RPMI7951 (cell line): ENCODE data around the gene KRT31. TPM values are rescaled to one million over a fixed set of nuclear protein-coding genes. Genes with fewer than 3 reads are reported as not detected.
"Not testable (repeated sequence)": the region's sequence is repeated elsewhere in the genome, so short reads cannot be mapped to it uniquely, and the experiment has no call there.

Experiments
- DNase-seq: peaks from one replicate; pipeline ENCODE4 v3.0.0-alpha.2; 2012; ENCODE audit warnings: low read depth
- total RNA-seq: library from RNA; depleted of rRNA; stranded (reverse); fragments of >200 nt; shearing (Covaris generic); gene quantifications from 2 replicates; pipeline ENCODE4 v1.2.3, GENCODE V29; 2014

Gene KRT31
- total RNA-seq, 1 experiment from 2014 or later = not detected

GRCh38 chr17:41417576-41418015 lies 20.2 kb upstream of the KRT31 start:
- DNase-seq = no peak

- DNase-seq = no peak
Measured at GRCh38 chr17:41417127-41417526, 19.7 kb upstream of the KRT31 start.

DNA sequence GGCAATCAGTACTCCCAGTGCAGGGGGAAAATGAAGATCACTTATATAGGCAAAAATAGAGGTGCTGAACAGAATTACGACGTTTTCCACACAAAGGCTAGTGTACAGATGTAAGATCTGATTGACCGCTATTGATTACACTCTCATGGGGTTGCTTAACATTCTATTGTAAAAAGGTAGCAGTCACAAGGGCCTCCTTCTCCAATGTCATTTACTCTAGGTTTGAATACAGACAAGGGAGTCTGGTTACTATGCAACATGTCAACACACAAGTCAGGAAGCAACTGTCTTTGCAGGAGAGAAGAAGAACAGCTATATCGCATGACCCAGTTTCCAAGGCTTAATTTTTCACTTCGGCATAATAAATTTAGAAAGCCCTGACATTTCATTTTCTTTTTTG lies 19.1 kb upstream of the KRT31 start:
- DNase-seq = no peak

DNA sequence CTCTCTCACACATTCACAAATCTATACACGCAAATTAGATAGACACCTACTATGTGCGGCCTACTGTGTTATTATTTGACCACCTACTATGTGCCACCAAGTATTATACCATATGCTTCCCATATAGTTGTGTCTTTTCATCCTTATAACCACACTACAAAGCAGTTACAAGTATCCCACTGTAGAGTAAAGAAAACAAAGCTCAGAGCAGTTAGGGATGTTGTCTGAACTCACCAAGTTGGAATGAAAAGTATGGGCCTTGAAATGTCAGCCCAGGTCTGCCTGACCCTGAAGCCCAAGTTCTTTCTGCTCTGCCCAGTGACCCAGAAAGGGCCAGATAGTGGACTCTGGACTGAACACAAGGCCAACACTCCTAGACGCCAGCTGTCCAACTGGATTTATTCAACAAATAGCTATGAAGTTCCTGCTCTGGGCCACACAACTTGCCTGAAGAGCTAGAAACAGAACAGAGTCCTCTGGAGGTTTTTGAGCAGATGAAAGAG lies 18.5 kb upstream of the KRT31 start:
- DNase-seq = peak; percentile 61

DNA sequence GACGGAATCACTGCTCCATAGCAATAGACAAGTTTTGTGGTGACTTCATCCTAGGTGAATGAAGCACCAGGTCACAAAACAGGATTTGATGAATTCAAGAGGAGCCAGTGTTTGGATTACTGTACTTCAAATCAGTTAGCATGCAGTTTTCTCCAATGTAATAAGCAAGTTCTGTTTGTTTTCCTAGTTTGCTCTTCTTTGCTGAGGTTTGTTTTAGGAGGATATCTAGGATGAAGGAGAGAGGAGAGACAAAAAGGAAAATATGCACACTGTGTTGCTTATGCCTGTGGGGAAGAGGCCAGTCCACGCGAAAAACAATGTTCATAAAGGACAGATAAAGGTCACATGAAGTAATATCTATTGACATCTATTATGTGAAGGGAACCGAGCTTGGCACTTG lies 18.0 kb upstream of the KRT31 start:
- DNase-seq = no peak

DNA sequence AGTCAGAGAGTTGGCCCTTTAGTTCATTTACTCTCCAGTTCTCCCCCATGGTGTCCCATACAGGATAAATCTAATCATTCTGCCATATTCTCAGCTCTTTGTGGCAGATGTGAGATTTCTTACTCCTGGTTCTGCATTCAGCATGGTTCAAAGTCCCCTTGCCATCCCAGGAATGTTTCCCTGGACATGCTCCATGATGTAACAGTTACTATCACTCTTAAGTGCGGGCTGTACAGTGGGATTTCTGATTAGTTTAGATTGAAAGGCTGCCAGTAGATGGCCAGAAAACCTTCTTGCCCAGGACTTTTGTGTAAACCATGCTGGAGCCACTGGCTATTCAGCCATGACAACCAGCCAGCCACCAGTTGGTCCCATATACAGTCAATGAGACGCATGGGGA lies 16.6 kb upstream of the KRT31 start:
- DNase-seq = no peak

DNA sequence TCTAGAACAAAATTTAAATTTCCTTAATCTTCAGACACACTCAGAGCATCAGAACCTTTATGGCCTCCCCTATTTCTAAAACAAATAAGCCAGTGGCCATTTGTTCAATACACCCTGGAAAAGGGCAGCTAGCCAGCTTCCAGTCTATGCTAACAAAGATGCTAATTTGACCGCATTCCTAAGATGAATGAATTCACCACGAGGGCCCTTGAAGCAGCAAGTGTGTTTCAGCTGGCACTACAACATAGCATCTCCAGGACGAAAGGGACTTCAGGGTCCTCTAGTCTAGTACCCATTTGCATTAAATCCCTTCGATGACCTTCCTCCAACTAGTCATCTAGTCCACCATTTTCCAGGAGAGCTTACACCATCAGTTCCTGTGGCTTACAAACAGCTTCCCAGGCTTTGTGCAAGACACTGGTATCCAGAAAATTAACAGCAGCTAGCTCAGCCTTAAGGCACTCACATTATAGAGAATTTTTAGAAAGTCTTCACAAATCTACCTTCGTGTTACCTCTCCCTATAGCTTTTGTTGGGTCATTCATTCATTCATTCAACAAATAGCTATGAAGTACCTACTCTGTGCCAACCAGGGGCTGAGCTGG lies 16.0 kb upstream of the KRT31 start:
- DNase-seq = peak; percentile 40

DNA sequence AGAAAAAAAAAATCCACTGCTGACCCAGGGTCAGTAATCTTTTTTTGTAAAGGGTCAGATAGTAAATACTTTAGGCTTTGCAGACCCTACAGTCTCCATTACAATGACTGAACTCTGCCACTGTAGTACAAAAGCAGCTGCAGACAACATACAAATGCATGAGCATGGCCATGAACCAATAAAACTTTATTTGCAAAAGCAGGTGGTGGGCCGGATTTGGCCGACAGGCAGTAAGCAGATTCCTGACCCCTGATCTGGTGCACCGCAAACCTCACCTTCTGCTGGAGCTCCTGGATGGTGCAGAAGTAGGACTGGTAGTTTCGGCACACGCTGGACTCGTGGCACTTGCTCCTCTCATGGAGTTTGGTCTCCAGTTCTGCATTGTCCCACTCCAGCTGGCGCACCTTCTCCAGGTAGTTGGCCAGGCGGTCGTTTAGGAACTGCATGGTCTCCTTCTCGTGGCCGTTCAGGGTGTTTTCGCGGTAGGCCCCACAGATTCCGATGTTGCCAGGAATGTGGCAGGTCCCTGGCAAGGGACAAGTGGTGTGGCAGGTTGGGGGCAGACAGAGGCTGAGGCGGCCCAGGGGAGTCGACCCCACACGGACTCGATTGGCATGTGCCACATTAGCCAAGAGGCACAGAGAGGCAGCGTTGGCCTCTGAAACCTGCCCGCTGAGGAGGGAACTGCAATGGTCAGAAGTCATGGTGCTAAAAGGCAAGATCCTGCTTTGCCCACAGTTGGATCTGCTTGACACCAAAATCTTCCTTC lies 13.8 kb upstream of the KRT31 start:
- no peak for DNase-seq

- no peak for DNase-seq
Measured at GRCh38 chr17:41407226-41407625, 9.8 kb upstream of the KRT31 start.

DNA sequence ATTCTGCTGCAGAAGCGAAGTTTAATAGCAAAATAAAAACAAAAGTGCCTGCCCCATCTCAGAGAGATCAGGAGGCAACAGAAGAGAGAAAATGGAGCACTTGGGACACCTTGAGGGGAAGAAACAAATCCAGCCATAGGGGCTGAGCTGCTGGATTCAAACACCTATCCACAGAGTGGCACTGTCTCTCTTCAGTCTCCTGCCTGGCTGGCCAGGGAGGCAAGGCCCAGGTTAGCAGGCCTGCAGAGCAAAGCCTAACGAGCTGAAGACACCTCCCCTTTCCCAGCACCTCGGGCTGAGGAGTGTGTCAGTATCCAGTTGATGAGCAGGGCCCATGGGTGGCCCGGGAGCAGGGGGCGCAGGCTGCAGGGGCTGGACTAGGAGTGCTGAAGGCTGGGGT lies 8.8 kb upstream of the KRT31 start:
- no peak for DNase-seq

DNA sequence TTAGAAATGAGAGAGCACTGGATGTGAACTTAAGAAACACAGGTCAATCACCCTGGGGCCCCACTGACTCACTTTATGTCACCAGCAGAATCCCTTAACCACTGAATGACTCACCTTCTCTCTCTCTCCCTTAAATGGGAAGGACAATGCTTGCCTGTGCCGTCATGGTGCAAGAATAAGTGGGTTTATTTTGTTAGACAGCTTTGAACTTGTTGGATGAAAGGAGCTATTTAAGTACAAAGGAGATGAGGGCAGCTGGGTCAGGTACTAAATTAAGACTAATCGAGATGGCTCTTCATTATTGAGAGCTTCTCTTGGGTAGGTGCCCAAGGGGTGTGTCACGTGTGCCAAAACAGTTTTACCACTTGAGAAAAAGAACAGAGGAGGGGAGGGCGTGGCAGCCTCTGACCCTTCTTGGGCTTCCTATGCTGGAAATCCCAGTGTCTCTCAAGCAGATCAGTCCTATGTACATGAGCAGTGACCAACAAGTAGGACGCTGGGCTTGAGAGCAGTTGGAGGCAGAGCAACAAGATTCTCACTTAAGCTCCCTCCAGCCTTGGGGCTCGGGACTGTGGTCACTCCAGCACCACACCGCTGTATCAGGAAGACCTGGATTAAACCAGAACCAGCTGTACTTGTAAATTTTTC lies 6.7 kb upstream of the KRT31 start:
- peak; percentile 100 for DNase-seq

- no peak for DNase-seq
Measured at GRCh38 chr17:41403404-41404023, 6.1 kb upstream of the KRT31 start.

DNA sequence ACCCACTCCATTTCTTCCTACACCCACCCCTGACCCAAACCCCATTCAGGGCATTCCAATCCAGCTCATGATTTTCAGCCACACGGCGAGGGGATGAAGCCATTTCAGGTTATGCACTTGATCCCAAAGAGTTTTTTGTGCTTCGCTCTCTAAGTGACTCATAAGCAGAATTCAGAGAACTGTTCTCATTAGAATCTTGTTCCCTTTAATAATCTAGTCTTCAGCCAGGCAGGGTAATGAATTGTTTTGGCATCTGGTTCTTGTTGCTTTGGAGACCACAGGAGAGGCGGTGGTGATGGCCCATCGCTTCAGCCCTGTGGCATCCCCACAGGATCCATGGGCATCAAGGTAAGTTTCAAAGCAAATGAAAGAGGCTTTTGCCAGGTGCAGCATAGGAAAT lies 4.8 kb upstream of the KRT31 start:
- DNase-seq = peak; percentile 73

- DNase-seq = no peak
Measured at GRCh38 chr17:41396340-41396739, 1.1 kb downstream of the KRT31 start.

- no peak for DNase-seq
Measured at GRCh38 chr17:41395611-41396010, 1.8 kb downstream of the KRT31 start.

GRCh38 chr17:41395044-41395443 lies 2.4 kb downstream of the KRT31 start:
- not testable (repeated sequence) for DNase-seq

GRCh38 chr17:41394254-41394996 lies 3.0 kb downstream of the KRT31 start:
- no peak for DNase-seq

DNA sequence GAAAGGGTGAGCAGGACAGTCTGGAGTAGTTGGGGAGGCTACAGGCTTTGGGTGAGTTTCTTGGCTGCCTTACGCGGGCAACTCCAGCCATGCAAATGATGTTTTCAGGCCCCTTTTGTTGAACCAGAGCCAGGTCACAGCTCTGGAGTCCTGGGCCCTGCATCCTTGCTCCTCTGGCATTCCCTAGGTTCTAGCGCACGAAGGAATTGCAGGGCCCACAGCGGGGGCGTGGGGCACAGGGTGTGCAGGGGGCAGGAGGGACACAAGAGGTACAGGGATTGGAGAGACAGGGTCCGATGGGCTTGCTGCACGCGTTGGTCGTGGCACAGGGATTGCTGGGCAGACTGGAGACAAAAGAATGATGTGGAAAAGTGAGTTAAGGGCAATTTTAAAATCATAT lies 3.6 kb downstream of the KRT31 start:
- DNase-seq = no peak

DNA sequence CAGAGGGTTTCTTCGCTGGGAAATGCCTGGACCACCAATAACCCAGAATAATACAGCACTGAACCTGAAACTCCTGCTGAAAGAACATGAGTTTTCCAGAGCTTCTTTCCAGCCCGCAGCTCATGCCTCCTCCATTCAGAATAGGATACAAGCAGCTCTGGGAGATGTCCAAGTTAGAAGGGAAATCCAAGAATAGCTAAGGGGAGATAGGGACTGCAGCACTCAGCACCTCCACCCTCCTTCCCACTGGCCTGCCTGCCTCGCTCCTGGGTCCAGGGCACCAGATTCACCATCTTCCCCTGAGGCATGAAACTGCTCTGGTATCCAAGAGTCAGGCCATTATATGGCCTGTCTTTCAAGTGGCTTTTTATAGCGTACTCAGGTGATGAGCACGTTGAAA lies 4.1 kb downstream of the KRT31 start:
- peak; percentile 42 for DNase-seq

DNA sequence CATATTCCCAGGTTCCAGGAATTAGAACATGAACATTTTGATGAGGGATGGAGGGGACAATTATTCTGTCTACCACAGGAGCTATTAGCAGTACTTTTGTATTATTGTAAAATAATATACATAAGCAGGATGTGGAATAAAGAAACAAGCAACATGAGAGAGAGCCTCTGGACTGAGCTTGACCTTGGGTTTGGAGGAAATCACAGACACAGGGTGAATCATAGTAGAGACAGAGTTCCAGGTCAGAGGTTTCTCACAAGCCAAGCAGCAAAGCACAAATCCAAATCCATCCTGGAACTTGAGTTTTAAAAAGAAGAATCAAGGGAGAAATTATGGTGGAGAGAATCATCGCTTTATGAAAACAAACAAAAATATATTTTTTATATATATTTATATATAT lies 5.1 kb downstream of the KRT31 start:
- peak; percentile 51 for DNase-seq

DNA sequence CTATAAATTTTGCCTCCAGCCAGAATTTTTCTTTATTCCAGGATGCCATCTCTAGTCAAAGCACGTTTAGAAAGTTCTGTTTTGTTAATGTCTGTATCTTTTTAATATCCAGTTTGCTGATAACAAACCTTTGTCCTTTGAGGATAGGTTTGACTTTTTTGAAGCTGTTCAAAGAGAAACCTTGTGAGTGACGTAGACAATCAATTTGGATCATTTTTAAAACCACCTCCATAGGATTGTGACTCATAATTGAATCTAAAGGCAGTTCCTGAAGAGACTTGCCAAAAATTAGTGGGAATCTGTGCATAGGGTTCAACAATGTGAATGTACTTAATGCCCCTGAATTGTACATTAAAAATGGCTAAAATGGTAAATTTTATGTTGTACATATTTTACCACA lies 5.9 kb downstream of the KRT31 start:
- no peak for DNase-seq
